ENCODE data around the gene LPCAT1. TPM values are rescaled to one million over a fixed set of nuclear protein-coding genes. Genes with fewer than 3 reads are reported as not detected.

The LPCAT1 gene
- total RNA-seq, 2 donors from 2014 or later: 17.1 to 27.3 TPM

DNA sequence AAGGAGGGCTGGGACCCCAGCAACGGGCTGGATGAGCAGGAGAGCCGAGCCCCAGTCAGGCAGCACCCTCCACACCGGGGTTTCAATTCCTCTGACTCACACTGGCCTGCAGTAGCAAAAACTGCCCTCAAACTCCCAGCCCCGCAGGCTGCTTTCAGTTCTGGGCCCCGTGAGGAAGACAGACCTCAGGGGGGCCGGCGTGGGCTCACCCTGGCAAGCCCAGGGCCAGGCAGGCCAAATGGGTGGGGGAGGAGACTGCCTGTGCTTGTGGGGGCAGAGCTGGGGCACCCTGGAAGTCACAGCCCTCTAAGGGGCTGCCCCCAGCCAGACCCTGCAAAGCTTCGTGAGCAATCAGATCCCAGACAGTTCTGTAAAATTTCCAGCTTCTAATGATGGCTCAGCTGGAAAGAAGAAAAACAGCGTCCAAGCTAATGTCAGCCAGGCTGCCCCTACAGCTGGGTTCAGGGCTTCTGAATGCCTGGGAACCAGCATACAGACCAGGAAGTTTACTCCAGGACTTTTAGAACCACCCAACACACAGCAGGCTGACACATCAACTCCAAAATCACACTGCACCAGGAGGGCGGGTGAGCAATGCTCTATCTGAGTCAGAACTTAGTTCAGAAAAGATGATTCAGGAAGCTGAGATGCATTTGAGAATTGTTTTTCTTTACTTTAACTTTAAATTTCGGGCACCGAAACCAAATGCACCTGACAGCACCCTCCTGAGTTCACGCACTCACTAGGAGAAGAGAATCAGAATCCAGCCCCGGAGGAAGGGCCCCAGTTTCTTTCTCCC is 34.7 kb downstream of the LPCAT1 start:
- no peaks in the 10 kb centered on the region for H3K36me3 ChIP-seq
- H3K4me3 ChIP-seq: no peak overlapping the region
- intact Hi-C loops (cut with DNase I): no loop called here
- H3K9ac ChIP-seq (ENCODE audit: low read depth in 2 of 2, low read length in 2 of 2): no peak overlapping the region
- H3K27me3 ChIP-seq: no peaks in the 10 kb centered on the region
- no peaks in the 10 kb centered on the region for H3K9me3 ChIP-seq
- H3K4me1 ChIP-seq: no peaks in the 10 kb centered on the region
- TF ChIP-seq, protein P1, sequence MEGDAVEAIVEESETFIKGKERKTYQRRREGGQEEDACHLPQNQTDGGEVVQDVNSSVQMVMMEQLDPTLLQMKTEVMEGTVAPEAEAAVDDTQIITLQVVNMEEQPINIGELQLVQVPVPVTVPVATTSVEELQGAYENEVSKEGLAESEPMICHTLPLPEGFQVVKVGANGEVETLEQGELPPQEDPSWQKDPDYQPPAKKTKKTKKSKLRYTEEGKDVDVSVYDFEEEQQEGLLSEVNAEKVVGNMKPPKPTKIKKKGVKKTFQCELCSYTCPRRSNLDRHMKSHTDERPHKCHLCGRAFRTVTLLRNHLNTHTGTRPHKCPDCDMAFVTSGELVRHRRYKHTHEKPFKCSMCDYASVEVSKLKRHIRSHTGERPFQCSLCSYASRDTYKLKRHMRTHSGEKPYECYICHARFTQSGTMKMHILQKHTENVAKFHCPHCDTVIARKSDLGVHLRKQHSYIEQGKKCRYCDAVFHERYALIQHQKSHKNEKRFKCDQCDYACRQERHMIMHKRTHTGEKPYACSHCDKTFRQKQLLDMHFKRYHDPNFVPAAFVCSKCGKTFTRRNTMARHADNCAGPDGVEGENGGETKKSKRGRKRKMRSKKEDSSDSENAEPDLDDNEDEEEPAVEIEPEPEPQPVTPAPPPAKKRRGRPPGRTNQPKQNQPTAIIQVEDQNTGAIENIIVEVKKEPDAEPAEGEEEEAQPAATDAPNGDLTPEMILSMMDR (IDR thresholded peaks at IDR 0.05): no peak
- H3K27ac ChIP-seq: peak overlapping the region; percentile 3
- DNase-seq: peak; percentile 33

DNA sequence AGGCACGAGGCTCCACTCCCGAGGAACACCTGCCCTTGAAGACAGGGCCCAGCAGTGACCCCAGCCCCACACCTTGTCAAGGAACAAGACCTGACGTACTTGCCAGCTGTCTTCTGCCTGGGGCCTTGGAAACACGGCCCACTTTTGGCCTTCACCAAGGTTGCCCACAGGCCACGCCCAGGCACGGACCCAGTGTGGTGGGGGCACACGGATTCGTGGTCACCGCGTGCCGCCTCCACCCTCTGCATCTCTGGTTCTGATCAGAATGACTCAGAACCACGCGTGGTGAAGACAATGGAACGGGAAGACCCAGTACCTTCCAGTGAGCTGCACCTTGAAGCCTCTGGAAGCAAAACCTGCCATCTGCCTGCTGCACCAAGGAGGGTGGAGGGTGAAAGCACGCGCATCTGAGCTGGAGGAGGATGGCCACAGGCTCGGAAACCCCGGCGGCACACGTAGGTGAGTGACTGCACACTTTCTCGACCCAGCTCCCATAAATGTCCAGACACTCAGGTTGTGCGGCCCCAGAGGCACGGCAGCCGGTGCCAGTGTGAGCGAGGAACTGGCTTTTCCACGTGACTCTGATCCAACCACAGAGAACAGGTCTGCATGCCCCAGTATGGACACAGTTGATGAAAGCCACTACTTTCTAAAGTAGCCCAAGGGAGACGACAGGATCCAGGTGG is 36.5 kb downstream of the LPCAT1 start:
- no peak overlapping the region for H3K4me3 ChIP-seq
- TF ChIP-seq, protein P1 (IDR thresholded peaks at IDR 0.05): no peak
- H3K27ac ChIP-seq: no peak overlapping the region
- no peak for DNase-seq
- no peaks in the 10 kb centered on the region for H3K27me3 ChIP-seq
- intact Hi-C loops (cut with DNase I): no loop called here
- H3K9me3 ChIP-seq: no peaks in the 10 kb centered on the region
- H3K4me1 ChIP-seq: no peaks in the 10 kb centered on the region
- no peak overlapping the region for H3K9ac ChIP-seq (ENCODE audit: low read depth in 2 of 2, low read length in 2 of 2)
- H3K36me3 ChIP-seq: no peaks in the 10 kb centered on the region

DNA sequence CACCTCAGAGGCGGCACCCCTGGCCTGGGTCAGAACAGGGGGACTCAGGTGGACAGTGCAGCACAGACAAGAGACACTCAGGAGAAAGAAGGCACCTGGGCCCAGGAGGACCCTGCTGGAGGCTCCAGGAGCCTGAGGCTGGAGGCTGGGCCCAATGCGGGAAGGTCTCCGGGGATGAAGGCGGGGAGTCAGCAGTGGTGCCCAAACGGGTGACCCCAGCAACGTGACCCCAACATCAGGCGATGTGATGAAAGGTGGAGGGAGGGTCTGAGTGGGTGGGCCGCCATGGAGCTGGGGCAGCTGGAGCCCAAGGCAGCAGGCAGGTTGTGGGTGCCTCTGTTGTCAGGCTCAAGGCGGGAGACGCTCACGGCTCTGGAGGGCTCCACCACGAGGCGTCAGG is 37.5 kb downstream of the LPCAT1 start:
- no peak for DNase-seq
- Histone ChIP-seq H3K36me3 (no peaks in the 10 kb centered on the region), H3K4me1 (no peaks in the 10 kb centered on the region), H3K4me3 (no peak overlapping the region), H3K27me3 (no peaks in the 10 kb centered on the region), H3K27ac (no peak overlapping the region), H3K9ac (ENCODE audit: low read depth in 2 of 2, low read length in 2 of 2) (no peak overlapping the region), H3K9me3 (no peaks in the 10 kb centered on the region)
- intact Hi-C loops (cut with DNase I): no loop called here
- TF ChIP-seq, protein P1 (IDR thresholded peaks at IDR 0.05): no peak

DNA sequence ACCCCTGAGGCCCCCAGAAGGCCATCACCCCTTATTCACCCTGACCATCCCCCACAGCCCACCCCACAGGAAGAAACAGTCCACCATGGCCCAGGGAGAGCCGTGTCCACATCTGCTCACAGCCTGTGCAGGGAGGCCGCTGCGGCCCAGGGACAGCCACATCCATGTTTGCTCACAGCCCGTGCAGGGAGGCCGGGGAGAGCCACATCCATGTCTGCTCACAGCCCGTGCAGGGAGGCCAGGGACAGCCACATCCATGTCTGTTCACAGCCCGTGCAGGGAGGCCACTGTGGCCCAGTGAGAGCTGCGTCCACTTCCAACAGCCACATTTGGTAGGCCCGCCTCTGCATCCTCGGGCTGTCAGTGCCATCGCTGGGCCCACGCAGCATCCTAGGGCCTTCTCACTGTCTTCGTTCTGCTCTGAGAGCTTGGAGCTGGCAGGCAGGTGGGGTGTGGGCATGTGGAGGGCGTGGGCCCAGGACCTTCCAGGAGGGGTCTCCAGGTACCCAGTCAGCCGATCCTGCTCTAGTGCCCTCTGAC is 38.1 kb downstream of the LPCAT1 start:
- intact Hi-C loops (cut with DNase I): no loop called here
- Histone ChIP-seq H3K27me3 (no peaks in the 10 kb centered on the region), H3K9ac (ENCODE audit: low read depth in 2 of 2, low read length in 2 of 2) (no peak overlapping the region), H3K4me3 (no peak overlapping the region), H3K9me3 (no peaks in the 10 kb centered on the region), H3K36me3 (no peaks in the 10 kb centered on the region), H3K4me1 (no peaks in the 10 kb centered on the region), H3K27ac (no peak overlapping the region)
- TF ChIP-seq, protein P1 (IDR thresholded peaks at IDR 0.05): no peak
- no peak for DNase-seq

DNA sequence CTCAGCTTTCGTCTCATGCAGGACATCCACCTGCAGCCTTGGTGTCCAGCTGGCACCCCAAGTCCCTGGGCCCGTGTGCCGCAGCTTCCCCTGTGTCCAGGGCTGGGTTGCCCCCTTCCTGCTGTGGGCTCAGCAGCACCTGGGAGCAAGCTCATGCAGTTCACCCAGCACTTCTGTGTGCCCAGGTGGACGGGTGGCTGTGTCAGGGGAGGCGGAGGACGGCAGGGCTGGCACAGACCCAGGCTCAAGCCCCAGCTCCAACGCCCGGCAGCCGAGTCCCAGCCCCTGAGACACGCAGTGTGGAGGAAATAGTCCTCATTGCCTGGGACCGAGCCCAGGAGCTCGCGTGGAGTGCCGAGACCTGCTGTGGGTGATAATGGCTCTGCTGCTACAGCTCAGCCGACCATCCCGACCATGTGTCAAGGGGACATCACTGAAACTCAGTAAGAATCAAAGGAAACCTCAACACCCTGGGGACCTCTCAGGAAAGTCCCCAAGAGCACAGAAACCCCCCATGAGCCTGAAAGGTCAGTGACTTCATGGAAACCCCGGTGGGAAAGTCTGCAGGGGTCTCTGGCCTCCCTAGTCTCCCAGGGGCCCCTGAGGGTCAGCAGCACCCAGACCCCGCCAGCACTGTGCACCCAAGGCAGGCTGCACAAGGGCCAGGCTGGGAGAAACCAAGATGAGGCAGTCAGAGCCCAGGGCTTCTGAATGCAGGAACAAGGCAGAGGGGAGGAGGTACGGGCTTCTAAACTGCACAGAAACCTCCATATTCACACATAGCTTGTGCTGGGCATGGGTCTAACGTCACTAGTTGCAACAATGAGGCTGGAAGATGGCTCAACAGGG is 38.8 kb downstream of the LPCAT1 start:
- no peak overlapping the region for H3K27ac ChIP-seq
- no peaks in the 10 kb centered on the region for H3K9me3 ChIP-seq
- H3K27me3 ChIP-seq: no peaks in the 10 kb centered on the region
- no peaks in the 10 kb centered on the region for H3K36me3 ChIP-seq
- DNase-seq: no peak
- TF ChIP-seq, protein P1 (IDR thresholded peaks at IDR 0.05): no peak
- intact Hi-C loops (cut with DNase I): no loop called here
- H3K4me3 ChIP-seq: no peak overlapping the region
- no peaks in the 10 kb centered on the region for H3K4me1 ChIP-seq
- H3K9ac ChIP-seq (ENCODE audit: low read depth in 2 of 2, low read length in 2 of 2): no peak overlapping the region
